HepG2 (cell line): ENCODE results near the gene TMEM221. TPM values are rescaled to one million over a fixed set of nuclear protein-coding genes. Genes with fewer than 3 reads are reported as not detected.

ENCODE experiments used
- ATAC-seq: fragments of 200-7000 bp; cut with Tn5 transposase; 3 replicates; pipeline ENCODE4 v1.9.1; 2020; ENCODE audit warnings: mild to moderate bottlenecking, moderate library complexity
- BruUV-seq: library from RNA; stranded (reverse); fragments of 400-500 nt; replicated peaks from 2 replicates; lab custom pipeline; 2021; lab: Mats Ljungman, UMichigan
- CTCF ChIA-PET: fragments of 300-600 bp; formaldehyde crosslinking; extraction: SDS; loops from one replicate; lab custom pipeline; 2021; ENCODE audit warnings: low total read pairs, inconsistent platforms, low intra/inter-chr PET ratio; lab: Yijun Ruan, JAX
- POLR2A ChIA-PET: fragments of 350-600 bp; sonication (Branson Sonifier 250); formaldehyde crosslinking; loops from one replicate; lab custom pipeline; 2020; ENCODE audit warnings: antibody characterized with exemption, inconsistent platforms; lab: Yijun Ruan, JAX
- DNase-seq: peaks from one replicate; pipeline ENCODE4 v3.0.0-alpha.2; 2015; ENCODE audit warnings: low spot score
- FAIRE-seq: peaks from 3 replicates; lab custom pipeline; 2011; peaks lifted over from hg19 to GRCh38; lab: Jason Lieb, UNC
- H2AFZ ChIP-seq: one replicate; pipeline ENCODE4 v1.6.1; 2011; ENCODE audit warnings: low read length, inconsistent platforms
- H3K27ac ChIP-seq: fragments of 300-600 bp; 3 replicates; pipeline ENCODE4 v1.8.0; 2011; ENCODE audit warnings: mixed run types, mild to moderate bottlenecking, mixed read lengths, low read length, inconsistent platforms; ENCODE audit not compliant: insufficient read depth; ENCODE audit errors: extremely low read length
- H3K27me3 ChIP-seq, 2 experiments: fragments of 200-600 bp in 1 of 2; 2 replicates in 1 of 2; 3 replicates in 1 of 2; pipeline versions ENCODE4 v1.6.0 to v1.8.0; 2011; ENCODE audit warnings: low read length in 2 of 2, mild to moderate bottlenecking in 2 of 2, moderate library complexity in 2 of 2, inconsistent platforms in 1 of 2; ENCODE audit not compliant: insufficient read depth in 2 of 2, control insufficient read depth in 1 of 2
- H3K36me3 ChIP-seq, 2 experiments: fragments of 200-600 bp in 1 of 2; replicated peaks in 1 of 2; 2 replicates in 1 of 2; 3 replicates in 1 of 2; pipeline versions ENCODE4 v1.5.1 to v1.8.0; 2011; ENCODE audit warnings: low read length in 2 of 2, inconsistent platforms in 1 of 2; ENCODE audit not compliant: insufficient read depth in 2 of 2, control insufficient read depth in 1 of 2
- H3K4me1 ChIP-seq: 2 replicates; pipeline ENCODE4 v1.5.1; 2012; ENCODE audit warnings: low read length, inconsistent platforms; ENCODE audit not compliant: insufficient read depth
- H3K4me2 ChIP-seq: 2 replicates; pipeline ENCODE4 v1.6.0; 2011; ENCODE audit warnings: low read depth, low read length, inconsistent platforms
- H3K4me3 ChIP-seq, 3 experiments: fragments of 200-600 bp in 1 of 3; sonication (generic), shearing (Covaris generic) in 1 of 3; replicated peaks in 1 of 3; 2 replicates each; pipeline ENCODE4 v1.5.1; 2011 to 2016; ENCODE audit warnings: low read length in 3 of 3, inconsistent platforms in 2 of 3, low read depth in 2 of 3, mild to moderate bottlenecking in 2 of 3, control low read depth in 1 of 3, mixed read lengths in 1 of 3; ENCODE audit not compliant: insufficient read depth in 1 of 3
- H3K79me2 ChIP-seq: one replicate; pipeline ENCODE4 v1.6.1; 2011; ENCODE audit warnings: low read length, inconsistent platforms; ENCODE audit not compliant: insufficient read depth
- H3K9ac ChIP-seq: 2 replicates; pipeline ENCODE4 v1.6.0; 2011; ENCODE audit warnings: mild to moderate bottlenecking, low read depth, low read length, inconsistent platforms; ENCODE audit not compliant: insufficient read depth
- H3K9me3 ChIP-seq: 2 replicates; pipeline ENCODE4 v1.5.1; 2012; ENCODE audit warnings: mild to moderate bottlenecking, low read length
- H4K20me1 ChIP-seq: 2 replicates; pipeline ENCODE4 v1.6.0; 2011; ENCODE audit warnings: inconsistent platforms, mild to moderate bottlenecking, low read length, moderate library complexity; ENCODE audit not compliant: insufficient read depth
- AFF4 ChIP-seq: sonication (generic); formaldehyde crosslinking; IDR thresholded peaks from 2 replicates; pipeline ENCODE4 v1.4.0; 2020; ENCODE audit warnings: missing genetic modification reagents
- CTCF ChIP-seq: sonication (generic); formaldehyde crosslinking; IDR thresholded peaks from 2 replicates; pipeline ENCODE4 v1.5.0; 2020; ENCODE audit warnings: mild to moderate bottlenecking, missing genetic modification reagents, moderate library complexity
- EED ChIP-seq: sonication (generic); formaldehyde crosslinking; IDR thresholded peaks from 2 replicates; pipeline ENCODE4 v1.5.0; 2020; ENCODE audit warnings: mild to moderate bottlenecking, missing genetic modification reagents
- FOXA3 ChIP-seq: IDR thresholded peaks from 2 replicates; pipeline ENCODE4 v1.6.1; 2016; ENCODE audit warnings: missing genetic modification reagents, missing compliant biosample characterization
- HMGA1 ChIP-seq: sonication (generic); formaldehyde crosslinking; conservative IDR thresholded peaks from 2 replicates; pipeline ENCODE4 v1.4.0; 2020; ENCODE audit warnings: missing genetic modification reagents
- KDM3A ChIP-seq: IDR thresholded peaks from 2 replicates; pipeline ENCODE4 v1.6.1; 2018; ENCODE audit warnings: low read depth, missing compliant biosample characterization
- MTF2 ChIP-seq: sonication (generic); formaldehyde crosslinking; IDR thresholded peaks from 2 replicates; pipeline ENCODE4 v1.5.0; 2020; ENCODE audit warnings: missing genetic modification reagents, borderline replicate concordance
- NFYC ChIP-seq: IDR thresholded peaks from 2 replicates; pipeline ENCODE4 v1.6.1; 2016; ENCODE audit warnings: missing genetic modification reagents, missing compliant biosample characterization
- RAD21 ChIP-seq: fragments of 450-650 bp; formaldehyde crosslinking; IDR thresholded peaks from 2 replicates; pipeline ENCODE4 v1.5.0; 2020; ENCODE audit warnings: mild to moderate bottlenecking
- RXRB ChIP-seq: IDR thresholded peaks from 2 replicates; pipeline ENCODE4 v1.6.1; 2016; ENCODE audit warnings: borderline replicate concordance, missing genetic modification reagents, missing compliant biosample characterization
- SMC3 ChIP-seq: IDR thresholded peaks from 2 replicates; pipeline ENCODE4 v1.6.1; 2011; ENCODE audit warnings: low read length, improper control_type of control experiment
- STAG1 ChIP-seq: sonication (generic); formaldehyde crosslinking; IDR thresholded peaks from 2 replicates; pipeline ENCODE4 v1.4.0; 2020; ENCODE audit warnings: missing genetic modification reagents
- ZBTB10 ChIP-seq: sonication (generic); formaldehyde crosslinking; IDR thresholded peaks from 2 replicates; pipeline ENCODE4 v1.4.0; 2020; ENCODE audit warnings: missing genetic modification reagents, borderline replicate concordance
- ZNF292 ChIP-seq: sonication (generic); formaldehyde crosslinking; IDR thresholded peaks from 2 replicates; pipeline ENCODE4 v1.8.1; 2022; ENCODE audit warnings: mild to moderate bottlenecking, low read depth, missing genetic modification reagents, borderline replicate concordance
- ZNF350 ChIP-seq: sonication (generic); formaldehyde crosslinking; IDR thresholded peaks from 2 replicates; pipeline ENCODE4 v1.4.0; 2020; ENCODE audit warnings: mild to moderate bottlenecking, low read depth, missing genetic modification reagents, borderline replicate concordance
- ZNF530 ChIP-seq: sonication (generic); formaldehyde crosslinking; IDR thresholded peaks from 2 replicates; pipeline ENCODE4 v1.5.0; 2020; ENCODE audit warnings: low read depth, mild to moderate bottlenecking, missing genetic modification reagents
- ZNF546 ChIP-seq: sonication (generic); formaldehyde crosslinking; conservative IDR thresholded peaks from 2 replicates; pipeline ENCODE4 v1.8.1; 2023; ENCODE audit warnings: mild to moderate bottlenecking, missing genetic modification reagents
- WGBS: methylation state at CpG from one replicate; pipeline ENCODE4 v1.1.6; 2017; ENCODE audit warnings: low lambda C conversion rate; 5-methylcytosine and 5-hydroxymethylcytosine counted together
- in situ Hi-C: cut with HindIII; loops from 2 replicates; pipeline ENCODE4 v1.10.0; 2017; ENCODE audit warnings: low pct_unique_long_range_greater_than_20kb; ENCODE audit not compliant: extremely low pct_ligation_motif_present
- intact Hi-C: fragments of 100-400 bp; cut with micrococcal nuclease; formaldehyde crosslinking; loops from one replicate; pipeline ENCODE4 v1.10.0; 2022; ENCODE audit not compliant: unreplicated experiment
- polyA plus RNA-seq, 8 experiments: library from polyadenylated mRNA; depleted of rRNA in 3 of 8; stranded (reverse) in 7 of 8; unstranded in 1 of 8; fragments of >200 nt; fragmentation: Illumina TruSeq in 4 of 8; extraction: Trizol in 4 of 8; gene quantifications; 2 replicates each; pipeline versions ENCODE4 v1.2.1 to v1.2.3, GENCODE V29; 2011 to 2016; ENCODE audit warnings: low read depth in 4 of 8, missing spikeins in 1 of 8, mixed read lengths in 1 of 8; ENCODE audit not compliant: insufficient read depth in 1 of 8
- total RNA-seq, 5 experiments: library from RNA; depleted of rRNA; stranded (reverse); fragments of >200 nt; fragmentation: Illumina TruSeq; extraction: Trizol; gene quantifications; 2 replicates each; pipeline ENCODE4 v1.2.3, GENCODE V29; 2016; ENCODE audit warnings: low read depth in 1 of 5

The TMEM221 gene
- total and polyA plus RNA-seq, 2 of the 13 experiments (the other 11 are each of a cell fraction or from before 2014, with no cell fraction given) = 0.33 to 0.77 TPM

- H3K27me3 ChIP-seq = no peaks in the 10 kb centered on the region
- ChIA-PET POLR2A (no interaction called here), CTCF (interaction anchor here (1.8 kb wide), 1 partner anchor 25 kb away, joined by 6 read pairs; no protein-coding TSS in a partner anchor)
- ATAC-seq = peak; percentile 76
- peak; percentile 53 for FAIRE-seq
- H4K20me1 ChIP-seq = no peaks in the 10 kb centered on the region
- H3K4me3 ChIP-seq = no peak overlapping the region
- peak; percentile 29 for DNase-seq
- intact Hi-C loops = no loop called here
- no peaks in the 10 kb centered on the region for H3K9me3 ChIP-seq
- WGBS = 61% methylated on average over 7 of the region's 8 CpGs
- H3K27ac ChIP-seq = no peak overlapping the region
- in situ Hi-C loops = no loop called here
- no peak overlapping the region for H3K4me2 ChIP-seq
- H2AFZ ChIP-seq = no peak overlapping the region
- no peak overlapping the region for H3K9ac ChIP-seq
- H3K4me1 ChIP-seq = no peaks in the 10 kb centered on the region
- no TSS peak for BruUV-seq
- H3K79me2 ChIP-seq = no peaks in the 10 kb centered on the region
- no peaks in the 10 kb centered on the region for H3K36me3 ChIP-seq
- TF ChIP-seq ZNF546 (CRISPR knock-in tag) = no peak
- no peak for TF ChIP-seq EED (CRISPR knock-in tag)
- TF ChIP-seq FOXA3 (CRISPR knock-in tag) = no peak
- no peak for TF ChIP-seq ZNF350
- peak; percentile 36; the same call in 1 of the 2 replicates for TF ChIP-seq SMC3
- TF ChIP-seq KDM3A (CRISPR knock-in tag) = no peak
- no peak for TF ChIP-seq RXRB (CRISPR knock-in tag)
- peak; percentile 68 for TF ChIP-seq CTCF (CRISPR knock-in tag)
- no peak for TF ChIP-seq AFF4 (CRISPR knock-in tag)
- TF ChIP-seq ZBTB10 (CRISPR knock-in tag) = no peak
- TF ChIP-seq RAD21 (CRISPR knock-in tag) = peak; percentile 44; the same call in 1 of the 2 replicates
- TF ChIP-seq NFYC (CRISPR knock-in tag) = peak; percentile 73
- peak; percentile 74 for TF ChIP-seq STAG1 (CRISPR knock-in tag)
- TF ChIP-seq HMGA1 (CRISPR knock-in tag) = no peak
- no peak for TF ChIP-seq ZNF530 (CRISPR knock-in tag)
- no peak for TF ChIP-seq ZNF292
- no peak for TF ChIP-seq MTF2 (CRISPR knock-in tag)
Measured at GRCh38 chr19:17441241-17442021, 7.0 kb downstream of the TMEM221 start.
